Measurements from ENCODE around the gene COL18A1.

The COL18A1 gene

DNA sequence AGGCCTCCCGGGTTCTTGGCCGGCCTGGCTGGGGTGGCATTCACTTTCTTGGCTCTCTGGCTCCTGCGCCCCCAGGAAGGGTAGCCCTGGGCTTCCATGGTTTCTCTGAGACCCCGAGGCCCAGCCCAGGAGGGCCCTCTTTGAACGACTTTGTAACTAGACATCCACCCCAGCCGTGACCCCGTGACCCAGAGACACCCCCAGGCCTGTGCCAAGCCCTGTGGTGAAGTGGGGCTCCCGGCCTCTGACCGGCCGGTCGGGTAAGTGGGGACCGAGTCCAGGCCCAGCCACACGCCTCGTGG is 64.0 kb downstream of the COL18A1 start:
- DNase-seq (ENCODE audit: low spot score): no peak

DNA sequence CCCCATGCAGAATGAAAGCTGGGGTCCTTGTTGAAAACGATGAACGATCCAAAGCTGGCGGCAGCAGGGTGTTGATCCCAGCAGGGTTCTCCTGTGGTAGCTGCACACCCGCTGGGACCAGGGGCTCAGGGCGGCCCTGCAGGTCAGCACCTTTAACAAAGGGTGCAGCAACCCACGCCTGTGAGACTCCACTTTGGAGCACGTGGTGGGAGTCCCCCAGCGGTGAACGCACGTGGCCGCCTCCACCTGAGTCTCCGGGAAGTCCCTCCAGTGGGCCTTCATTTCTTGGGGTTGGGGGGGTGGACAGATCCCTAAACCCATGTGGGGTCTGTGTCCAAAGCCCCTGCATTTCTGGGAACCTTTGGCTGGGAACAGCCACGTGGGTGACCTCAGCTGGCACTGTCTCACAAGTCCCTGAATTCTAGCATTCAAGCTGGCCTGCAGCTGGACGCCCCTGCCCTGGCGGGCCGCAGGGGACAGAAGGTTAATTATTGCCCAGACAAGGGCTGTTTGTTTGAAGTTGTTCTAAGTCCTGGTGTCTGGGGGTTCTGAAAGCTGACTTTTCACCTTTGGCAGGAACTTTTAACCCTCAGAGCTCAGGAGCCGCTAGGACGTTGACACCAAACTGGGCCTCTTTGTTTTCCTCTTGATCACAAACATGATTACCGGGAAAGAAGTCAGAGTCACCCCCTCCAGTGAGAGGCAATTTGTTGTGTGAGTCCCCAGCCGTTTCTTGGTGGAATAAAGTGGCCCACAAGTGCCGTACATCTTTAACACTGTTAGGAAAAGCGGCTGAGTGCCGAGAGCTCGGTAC is 64.5 kb downstream of the COL18A1 start:
- DNase-seq (ENCODE audit: low spot score): no peak

DNA sequence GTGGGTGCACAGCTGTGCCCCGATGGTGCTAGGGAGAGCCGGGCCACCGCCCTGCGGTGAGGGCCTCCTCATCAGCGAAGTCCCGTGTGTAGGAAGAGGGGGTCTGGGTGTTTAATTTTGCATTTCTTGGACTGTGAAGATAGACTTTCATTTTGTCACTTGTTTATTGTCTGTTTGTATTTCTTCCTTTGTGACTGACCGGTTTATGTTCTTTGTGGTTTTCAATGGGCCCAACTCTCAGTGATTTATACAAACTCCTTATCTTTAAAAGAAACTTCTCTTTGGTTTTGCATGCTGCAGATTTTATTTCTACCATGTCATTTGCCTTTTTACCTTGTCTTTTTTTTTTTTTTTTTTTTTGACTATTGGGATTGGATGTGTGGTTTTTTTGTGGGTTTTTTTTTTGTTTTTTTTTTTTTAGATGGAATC is 65.1 kb downstream of the COL18A1 start:
- DNase-seq (ENCODE audit: low spot score): no peak

DNA sequence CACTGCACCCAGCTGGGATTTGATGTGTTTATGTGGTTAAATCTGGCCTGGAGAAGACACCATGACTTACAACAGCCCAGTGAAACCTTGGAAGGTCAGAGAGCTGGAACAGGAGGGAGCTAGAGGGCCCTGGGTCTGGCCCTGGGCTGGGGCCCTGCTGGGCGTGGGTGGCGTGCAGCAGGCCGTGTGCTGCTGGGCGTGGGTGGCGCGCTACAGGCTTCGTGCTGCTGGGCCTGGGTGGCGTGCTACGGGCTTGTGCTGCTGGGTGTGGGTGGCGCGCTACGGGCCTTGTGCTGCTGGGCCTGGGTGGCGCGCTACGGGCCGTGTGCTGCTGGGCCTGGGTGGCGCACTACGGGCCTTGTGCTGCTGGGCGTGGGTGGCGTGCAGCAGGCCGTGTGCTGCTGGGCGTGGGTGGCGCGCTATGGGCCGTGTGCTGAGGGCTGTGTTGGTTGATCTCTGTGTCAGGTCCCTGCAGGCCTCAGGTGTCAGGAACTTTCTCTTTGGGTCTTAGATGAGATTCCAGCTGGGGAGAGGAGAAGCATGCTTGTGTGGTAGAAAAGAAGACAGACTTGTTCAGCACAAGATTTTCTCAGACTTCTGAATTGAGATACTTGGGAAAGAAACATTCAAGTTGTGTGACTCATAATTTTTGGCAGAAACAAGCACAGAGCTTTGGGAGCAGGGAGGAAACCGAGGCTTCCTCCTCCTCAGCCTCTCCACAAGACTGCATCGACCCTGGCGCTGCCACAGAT is 66.0 kb downstream of the COL18A1 start:
- no peak for DNase-seq (ENCODE audit: low spot score)

DNA sequence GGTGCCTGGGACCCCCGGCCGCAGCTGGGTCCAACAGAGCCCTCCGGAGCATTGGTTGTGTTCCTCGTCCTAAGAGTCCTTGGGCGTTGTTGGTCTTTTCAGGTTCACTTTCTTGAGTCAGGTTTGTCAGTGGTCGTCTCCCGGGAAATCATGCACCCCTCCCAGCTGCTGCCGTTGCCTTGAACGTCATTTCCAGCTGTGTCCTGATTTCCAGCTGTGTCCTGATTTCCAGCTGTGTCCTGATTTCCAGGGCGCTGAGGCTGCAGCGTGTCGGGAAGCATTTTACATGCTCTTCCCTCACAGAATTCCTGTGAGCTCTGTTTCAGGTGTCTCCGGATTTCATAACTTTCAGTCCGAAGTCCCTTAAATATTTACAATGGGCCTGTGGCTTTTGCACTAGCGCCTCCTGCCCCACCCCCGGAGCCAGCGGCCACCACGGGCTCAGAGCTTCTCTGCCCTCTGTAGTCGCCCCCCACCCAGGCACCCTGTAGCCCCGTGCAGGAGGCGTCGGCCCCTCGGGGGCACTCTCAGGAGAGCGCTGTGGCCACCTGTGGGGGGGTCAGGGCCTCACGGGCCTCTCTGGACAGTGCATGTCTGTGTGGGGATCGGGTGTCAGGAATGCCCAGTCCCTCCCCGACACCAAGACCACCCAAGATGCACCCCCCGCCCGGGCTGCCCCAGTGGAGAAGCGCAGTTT is 66.7 kb downstream of the COL18A1 start:
- no peak for DNase-seq (ENCODE audit: low spot score)

DNA sequence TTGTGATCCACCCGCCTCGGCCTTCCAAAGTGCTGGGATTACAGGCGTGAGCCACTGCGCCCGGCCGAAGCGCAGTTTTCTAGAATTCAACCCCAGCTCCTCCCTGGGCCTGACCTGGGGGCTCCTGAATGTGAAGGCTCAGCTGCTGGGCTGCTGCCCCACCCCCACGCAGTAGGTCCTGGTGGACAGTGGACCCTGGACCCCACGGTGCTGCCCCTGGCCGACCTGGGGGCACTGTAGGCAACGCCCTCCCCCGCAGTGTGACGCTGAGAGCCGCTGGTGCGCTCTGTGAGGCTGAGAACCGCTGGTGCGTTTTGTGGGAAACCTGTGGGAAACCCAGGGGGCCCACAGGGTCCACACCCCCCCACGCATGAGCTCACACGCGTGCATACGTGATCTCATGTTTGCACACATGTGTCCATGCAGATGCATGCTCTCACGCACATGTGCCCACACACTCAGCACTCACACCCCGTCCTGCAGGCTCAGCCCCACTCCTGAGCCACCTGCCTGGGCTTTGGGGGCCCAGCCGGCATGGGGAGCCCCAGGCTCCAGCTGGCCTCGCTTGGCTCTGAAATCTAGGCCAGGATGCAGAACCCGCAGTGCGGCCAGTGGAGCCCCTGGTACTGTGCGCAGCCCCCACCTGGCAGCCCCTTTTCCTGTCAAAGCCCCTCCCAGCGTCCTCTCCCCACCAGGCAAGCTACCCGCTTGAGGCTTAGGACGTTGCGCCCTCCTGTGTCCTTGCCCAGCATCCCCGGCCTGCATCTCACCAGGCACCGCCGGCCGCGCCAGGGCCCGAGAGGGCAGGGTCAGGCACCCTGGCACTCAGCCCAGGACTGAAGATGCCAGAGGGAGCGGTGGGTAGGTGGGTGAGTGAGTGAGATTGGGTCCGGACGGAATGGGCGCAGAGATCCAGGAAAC is 67.7 kb downstream of the COL18A1 start:
- no peak for DNase-seq (ENCODE audit: low spot score)

DNA sequence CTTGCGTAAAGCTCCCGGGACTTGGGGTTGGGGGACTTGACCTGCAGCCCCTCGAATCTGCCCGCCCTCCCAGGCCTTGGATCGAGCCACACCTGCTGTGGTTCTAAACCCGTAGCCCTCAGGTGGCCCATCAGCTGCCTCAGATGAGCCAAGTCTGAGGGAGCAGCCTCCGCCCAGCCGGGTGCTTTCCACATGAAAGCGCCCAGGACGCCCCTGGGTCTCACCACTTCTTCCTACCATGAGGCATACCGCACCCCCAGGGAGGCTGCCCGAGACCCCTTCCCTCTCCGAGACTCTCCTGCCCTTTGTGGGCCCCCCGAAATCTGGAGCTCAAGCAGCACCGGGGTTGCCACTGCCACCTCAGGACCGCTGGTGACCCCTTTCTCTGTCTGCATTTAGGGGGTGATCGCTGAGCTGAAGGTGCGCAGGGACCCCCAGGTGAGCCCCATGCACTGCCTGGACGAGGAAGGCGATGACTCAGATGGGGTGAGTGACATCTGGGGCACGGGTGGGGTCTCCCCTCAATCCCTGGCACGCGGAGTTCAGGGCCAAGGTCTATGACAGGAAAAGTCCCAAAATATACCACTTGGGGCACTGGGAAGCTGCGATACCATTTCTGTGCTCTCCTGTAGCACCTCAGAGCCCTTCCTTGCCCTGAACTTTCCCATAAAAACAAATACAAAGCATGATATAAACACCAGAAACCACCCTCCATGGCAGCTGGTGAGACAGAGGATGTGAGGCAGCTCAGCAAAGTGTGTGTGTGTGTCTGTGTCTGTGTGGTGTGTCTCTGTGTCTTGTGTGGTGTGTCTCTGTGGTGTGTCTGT is 68.7 kb downstream of the COL18A1 start:
- no peak for DNase-seq (ENCODE audit: low spot score)

DNA sequence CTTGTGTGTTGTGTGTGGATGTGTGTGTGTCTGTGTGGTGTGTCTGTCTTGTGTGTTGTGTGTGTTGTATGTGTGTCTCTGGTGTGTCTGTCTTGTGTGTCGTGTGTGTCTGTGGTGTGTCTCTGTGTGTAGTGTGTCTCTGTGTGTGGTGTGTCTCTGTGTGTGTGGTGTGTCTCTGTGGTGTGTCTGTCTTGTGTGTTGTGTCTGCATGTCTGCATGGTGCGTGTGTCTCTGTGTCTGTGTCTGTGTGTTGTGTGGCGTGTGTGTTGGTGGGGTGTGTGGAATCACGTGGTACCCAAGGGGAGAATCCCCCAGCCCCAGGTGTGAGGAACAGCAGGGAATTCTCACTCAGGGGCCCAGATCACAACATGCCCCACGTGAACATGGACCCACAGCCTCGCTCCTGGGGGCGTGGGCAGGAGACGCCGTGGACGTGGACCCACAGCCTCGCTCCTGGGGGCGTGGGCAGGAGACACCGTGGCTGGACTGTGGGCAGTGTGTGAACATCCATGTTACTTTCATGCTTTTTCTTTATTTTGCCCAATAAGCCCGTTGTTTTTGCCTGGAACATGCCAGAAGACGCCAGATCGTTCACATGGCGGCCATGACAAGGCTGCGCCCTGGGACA is 69.5 kb downstream of the COL18A1 start:
- no peak for DNase-seq (ENCODE audit: low spot score)

DNA sequence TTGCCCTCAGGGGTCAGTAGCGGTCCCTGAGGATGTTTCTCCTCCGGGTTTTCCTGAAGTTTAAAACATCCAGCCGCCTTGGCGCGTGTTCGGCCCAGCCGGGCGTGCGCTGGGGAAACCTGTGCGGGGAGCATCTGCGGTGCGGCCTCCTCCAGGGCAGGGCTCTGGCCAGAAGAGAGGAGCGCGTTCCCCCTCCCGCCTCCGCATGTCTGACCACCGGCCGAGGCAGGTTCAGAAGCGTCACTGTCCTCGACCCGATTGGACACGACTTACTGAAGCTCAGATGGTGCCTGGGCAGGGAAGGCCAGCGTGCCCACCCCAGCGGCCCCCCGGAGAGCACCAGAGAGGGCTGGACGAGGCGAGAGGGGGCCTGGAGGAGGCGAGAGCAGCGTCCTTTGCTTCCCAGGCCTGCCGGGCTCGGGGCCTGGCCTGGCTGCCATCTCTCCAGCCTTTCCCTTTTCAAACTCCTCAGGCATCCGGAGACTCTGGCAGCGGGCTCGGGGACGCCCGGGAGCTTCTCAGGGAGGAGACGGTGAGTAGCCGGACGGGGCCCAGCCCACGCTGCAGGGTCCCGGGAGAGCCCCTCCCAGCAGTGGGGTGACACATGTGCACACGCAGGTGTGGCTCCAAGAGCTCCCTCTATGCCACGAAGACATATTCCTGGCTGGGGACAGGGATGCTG is 70.2 kb downstream of the COL18A1 start:
- DNase-seq (ENCODE audit: low spot score): no peak

DNA sequence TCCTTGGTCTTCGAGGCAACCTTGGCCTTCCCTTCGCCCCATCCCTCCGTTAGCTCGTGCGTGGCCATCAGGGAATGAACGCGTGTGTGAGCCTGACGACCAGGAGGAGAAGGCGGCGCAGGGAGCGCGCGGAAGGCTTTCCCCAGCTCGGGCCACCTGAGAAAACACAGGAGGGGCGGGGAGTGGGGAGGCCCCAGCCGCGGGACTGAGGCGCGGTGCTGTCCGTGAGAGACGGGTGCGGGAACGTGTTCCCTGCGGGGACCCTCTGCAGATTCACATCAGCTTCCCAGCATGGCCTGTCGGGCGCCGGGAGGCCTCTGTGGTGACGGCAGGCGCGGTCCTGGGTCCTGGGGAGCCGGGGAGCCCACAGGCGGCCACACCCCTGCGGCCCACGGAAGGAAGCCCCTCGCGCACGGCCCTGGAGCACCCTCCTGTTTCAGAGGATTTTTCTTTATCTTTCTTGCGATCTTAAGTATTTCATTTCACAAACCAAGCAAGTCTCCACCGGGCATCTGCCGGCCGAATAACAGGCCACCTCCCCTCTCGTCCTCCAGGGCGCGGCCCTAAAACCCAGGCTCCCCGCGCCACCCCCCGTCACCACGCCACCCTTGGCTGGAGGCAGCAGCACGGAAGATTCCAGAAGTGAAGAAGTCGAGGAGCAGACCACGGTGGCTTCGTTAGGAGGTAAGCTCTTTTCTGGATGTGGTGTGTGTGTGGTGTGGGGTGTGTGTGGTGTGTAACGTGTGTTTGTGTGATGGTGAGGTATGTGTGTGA is 71.0 kb downstream of the COL18A1 start:
- DNase-seq (ENCODE audit: low spot score): no peak

DNA sequence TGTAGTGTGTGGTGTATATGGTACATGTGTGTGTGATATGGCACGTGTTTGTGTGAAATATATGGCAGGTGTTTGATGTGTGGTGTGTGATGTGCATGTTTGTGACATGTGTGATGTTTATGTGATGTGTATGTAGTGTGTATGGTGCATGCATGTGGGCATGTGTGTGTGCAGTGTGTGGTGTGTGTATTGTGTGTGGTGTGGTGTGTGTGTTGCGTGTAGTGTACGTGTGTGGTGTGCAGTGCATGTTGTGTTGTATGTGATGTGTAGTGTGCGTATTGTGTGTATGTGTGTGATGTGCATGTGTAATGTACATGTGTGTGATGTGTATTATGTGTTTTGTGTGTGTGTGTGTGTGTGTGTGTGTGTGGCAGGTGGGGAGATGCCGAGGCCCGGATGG is 71.6 kb downstream of the COL18A1 start:
- DNase-seq (ENCODE audit: low spot score): no peak

DNA sequence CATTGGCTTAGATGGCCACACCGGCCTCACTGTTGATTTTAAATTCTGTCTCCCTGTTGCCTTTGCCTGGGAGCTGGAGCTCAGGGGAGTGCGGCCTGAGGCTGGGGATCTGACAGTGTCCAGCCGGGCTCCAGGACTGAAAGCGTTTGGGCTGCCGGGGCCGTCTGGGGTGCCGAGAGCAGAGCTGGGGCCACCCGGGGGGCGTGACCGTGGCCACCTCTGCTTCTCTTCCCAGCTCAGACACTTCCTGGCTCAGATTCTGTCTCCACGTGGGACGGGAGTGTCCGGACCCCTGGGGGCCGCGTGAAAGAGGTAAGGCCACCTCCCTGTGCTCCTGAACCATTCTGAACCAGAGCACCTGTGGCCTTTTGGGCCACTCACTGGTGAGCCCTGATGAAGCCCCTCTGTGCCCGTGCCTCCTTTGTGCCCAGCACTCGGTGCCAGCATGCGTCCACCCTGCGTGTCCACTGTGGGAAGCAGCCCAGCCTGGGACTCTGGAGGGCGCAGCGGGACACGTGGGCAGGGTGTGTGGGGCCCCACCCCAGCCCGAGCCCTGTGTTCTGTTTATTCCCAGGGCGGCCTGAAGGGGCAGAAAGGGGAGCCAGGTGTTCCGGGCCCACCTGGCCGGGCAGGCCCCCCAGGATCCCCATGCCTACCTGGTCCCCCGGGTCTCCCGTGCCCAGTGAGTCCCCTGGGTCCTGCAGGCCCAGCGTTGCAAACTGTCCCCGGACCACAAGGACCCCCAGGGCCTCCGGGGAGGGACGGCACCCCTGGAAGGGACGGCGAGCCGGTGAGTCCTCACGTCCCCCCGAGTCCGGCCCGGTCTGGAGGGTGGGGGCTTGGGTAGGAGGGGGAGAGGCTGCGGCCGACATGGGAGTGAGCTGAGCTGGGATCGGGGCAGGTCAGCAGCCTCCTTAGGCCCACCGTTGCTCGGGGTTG is 72.5 kb downstream of the COL18A1 start:
- DNase-seq (ENCODE audit: low spot score): no peak

DNA sequence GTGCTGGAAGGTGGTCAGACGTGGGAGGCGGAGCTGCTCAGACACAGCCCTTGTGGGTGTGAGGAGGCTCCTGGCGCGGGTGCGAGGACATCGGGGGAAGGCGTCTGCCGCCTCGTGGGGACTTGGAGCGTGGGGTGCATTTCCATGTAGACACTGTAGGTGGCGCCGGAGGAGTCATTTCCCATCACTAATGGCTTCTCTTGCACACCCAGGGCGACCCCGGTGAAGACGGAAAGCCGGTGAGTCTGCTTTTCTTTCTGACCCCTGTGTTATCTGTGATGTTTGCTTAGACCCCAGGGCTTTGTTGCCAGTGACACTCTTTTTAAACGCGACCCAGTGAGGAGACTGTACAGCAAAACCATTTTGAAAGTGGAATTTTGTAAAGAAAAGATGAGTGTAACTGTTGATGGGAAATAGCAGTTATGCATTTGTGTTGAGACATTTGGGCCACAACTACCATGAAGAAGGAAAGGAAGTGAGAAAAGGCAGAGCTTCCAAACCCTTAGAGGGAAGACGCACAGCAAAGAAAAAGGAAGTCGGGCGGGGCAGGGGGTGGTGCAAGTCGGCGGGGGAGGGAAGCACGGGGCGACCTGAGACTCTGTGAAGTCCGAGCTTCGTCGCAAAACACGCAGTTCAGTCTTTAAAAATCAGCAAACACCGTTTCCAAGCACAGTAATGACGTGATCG is 73.3 kb downstream of the COL18A1 start:
- peak; percentile 58 for DNase-seq (ENCODE audit: low spot score)

DNA sequence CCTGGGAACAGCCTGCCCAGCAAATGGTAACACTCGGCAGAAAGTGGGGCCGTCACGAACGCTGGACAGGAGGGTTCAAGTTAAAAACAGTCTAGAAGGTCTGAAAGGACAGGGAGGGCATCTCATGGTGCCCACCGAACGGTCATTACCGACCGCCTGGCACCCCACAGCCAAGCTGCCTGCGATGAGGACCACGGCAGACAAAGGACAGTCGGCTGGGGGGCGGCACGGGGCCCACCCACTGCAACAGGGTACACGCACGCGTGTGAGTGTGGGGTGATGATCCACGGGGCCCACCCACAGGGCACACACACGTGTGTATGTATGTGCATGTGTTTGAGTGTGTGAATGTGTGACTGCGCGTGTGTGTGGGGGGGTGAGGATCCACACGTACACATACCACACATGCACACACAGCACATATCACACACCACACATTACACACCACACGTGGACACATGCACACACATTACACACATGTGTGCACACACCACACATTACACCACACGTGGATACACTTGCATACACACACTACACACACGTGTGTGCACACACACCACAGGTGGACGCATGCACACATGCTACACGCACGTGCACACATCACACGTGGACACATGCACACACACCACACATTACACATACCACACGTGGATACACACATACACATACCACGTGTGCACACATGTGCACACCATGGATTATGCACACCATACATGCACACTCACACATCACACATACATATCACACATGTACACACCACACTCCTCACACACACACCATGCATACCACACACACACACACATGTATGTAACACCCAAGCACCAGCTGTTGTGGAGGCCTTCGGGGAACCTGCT is 74.1 kb downstream of the COL18A1 start:
- no peak for DNase-seq (ENCODE audit: low spot score)

DNA sequence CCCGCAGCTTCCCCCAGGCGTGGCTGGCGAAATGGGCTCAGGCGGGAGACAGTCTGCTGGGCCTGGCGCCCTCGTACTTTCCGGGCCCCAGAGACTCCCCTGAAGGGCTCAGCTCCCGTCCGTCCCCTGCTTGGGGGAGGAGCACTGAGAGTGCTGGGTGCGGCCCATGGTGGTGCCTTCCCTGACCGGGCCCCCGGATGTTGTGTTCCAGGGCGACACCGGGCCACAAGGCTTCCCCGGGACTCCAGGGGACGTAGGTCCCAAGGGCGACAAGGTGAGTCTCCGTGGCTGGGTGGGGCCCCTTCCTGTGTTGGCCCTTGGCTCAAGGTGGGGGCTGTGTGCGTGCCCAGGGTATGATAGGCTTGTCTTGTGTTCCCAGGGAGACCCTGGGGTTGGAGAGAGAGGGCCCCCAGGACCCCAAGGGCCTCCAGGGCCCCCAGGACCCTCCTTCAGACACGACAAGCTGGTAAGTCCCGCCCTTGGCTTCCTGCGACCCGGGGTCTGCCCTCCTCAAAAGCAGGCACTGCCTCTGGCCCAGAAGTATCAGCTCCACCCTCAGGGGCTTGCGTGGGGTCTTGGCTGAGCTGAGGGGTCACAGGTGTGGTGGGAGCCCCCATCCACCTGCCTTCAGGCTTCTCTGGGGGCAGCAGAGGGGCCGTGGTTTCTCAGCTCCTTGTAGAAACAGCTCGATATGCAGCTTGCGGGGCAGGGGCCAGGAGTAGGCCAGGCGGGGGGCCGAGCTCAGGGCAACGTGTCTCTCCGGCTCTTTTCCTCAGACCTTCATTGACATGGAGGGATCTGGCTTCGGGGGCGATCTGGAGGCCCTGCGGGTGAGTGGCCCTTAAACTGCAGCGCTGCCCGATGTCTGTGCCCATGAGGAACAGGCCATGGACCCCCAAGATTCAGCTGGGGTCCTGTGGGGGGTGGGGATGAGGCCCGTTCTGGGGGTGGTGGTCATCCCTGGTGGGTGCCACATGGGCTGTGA is 75.0 kb downstream of the COL18A1 start:
- no peak for DNase-seq (ENCODE audit: low spot score)
